ENCODE data around the gene TAF1B. TPM values are rescaled to one million over a fixed set of nuclear protein-coding genes. Genes with fewer than 3 reads are reported as not detected.

TAF1B gene
- total RNA-seq, 1 donor from 2014 or later, result 19.5 TPM

DNA sequence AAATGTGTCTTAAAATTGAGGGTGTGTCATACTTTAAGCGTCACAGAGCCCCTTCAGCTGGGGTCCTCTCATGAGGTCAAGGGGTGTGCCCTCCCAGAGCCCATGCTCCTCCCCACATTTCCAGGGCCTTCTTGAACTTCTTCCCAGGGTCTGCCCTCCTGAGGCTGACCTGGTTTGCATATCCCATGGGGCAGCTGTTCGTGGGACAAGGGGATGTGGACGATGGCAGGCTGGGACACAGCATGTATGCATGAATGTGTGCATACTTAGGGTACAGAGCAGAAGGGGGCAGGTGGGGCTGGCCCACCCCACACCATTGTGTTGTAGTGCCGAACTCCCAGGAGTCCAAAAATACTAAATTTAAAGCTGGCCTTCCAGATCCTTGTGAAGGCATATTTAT lies 46.2 kb upstream of the TAF1B start:
- DNase-seq (no peak), ATAC-seq (no peak)
- no peaks in the 10 kb centered on the region for H3K9me3 ChIP-seq
- TF ChIP-seq, protein P1, sequence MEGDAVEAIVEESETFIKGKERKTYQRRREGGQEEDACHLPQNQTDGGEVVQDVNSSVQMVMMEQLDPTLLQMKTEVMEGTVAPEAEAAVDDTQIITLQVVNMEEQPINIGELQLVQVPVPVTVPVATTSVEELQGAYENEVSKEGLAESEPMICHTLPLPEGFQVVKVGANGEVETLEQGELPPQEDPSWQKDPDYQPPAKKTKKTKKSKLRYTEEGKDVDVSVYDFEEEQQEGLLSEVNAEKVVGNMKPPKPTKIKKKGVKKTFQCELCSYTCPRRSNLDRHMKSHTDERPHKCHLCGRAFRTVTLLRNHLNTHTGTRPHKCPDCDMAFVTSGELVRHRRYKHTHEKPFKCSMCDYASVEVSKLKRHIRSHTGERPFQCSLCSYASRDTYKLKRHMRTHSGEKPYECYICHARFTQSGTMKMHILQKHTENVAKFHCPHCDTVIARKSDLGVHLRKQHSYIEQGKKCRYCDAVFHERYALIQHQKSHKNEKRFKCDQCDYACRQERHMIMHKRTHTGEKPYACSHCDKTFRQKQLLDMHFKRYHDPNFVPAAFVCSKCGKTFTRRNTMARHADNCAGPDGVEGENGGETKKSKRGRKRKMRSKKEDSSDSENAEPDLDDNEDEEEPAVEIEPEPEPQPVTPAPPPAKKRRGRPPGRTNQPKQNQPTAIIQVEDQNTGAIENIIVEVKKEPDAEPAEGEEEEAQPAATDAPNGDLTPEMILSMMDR (IDR thresholded peaks at IDR 0.05), result no peak
- intact Hi-C loops (cut with DNase I), result no loop called here
- H3K36me3 ChIP-seq, result no peaks in the 10 kb centered on the region
- H3K4me1 ChIP-seq, result peaks cover 13% of the 10 kb centered on the region
- H3K27me3 ChIP-seq, result no peaks in the 10 kb centered on the region
- no peak overlapping the region for H3K4me3 ChIP-seq
- H3K27ac ChIP-seq, result no peak overlapping the region

DNA sequence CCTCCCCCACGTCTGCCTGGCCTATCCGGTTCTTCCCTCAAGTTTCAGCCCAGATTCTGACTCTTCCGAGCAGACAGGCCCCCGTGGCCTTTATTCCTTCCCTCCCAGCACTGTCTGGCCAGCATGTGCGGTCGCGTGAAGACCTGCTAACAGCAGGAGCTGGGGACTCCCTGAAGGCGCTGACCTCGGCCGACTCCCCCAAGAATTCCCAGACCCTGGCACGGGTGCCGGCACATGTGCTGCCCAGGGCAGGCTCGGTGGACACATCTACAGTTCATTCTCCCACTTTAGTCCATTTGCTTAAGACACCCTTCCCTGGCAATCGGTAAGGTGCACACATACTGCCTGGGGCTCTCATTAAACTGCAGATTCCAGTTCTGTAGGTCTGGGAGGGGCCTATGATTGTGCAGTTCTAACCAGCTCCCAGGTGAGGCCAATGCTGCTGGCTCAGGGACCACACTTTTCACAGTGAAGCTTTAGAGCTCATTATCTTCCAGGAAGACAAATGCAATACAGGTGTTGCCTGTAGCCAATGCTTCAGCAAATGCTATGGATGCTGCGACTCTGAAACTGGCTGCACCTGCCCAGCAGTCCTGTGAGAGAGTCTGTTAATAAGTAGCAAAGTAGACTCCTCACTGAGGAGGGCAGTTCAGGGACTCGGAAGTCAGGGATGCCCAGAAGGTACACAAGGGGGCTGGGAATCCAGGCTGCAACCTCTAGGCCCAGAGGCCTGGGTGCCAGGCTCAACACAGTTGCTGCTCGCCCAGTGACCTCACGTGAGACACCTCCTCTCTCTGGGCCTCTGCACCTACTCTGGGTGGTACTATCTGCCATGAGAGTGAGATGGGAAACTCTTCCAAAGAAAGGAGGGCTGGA lies 45.4 kb upstream of the TAF1B start:
- Histone ChIP-seq H3K36me3 (no peaks in the 10 kb centered on the region), H3K4me3 (no peak overlapping the region), H3K9me3 (no peaks in the 10 kb centered on the region), H3K27ac (no peak overlapping the region), H3K4me1 (peaks cover 13% of the 10 kb centered on the region), H3K27me3 (no peaks in the 10 kb centered on the region)
- TF ChIP-seq, protein P1 (IDR thresholded peaks at IDR 0.05), result no peak
- DNase-seq (no peak), ATAC-seq (no peak)
- intact Hi-C loops (cut with DNase I), result no loop called here

DNA sequence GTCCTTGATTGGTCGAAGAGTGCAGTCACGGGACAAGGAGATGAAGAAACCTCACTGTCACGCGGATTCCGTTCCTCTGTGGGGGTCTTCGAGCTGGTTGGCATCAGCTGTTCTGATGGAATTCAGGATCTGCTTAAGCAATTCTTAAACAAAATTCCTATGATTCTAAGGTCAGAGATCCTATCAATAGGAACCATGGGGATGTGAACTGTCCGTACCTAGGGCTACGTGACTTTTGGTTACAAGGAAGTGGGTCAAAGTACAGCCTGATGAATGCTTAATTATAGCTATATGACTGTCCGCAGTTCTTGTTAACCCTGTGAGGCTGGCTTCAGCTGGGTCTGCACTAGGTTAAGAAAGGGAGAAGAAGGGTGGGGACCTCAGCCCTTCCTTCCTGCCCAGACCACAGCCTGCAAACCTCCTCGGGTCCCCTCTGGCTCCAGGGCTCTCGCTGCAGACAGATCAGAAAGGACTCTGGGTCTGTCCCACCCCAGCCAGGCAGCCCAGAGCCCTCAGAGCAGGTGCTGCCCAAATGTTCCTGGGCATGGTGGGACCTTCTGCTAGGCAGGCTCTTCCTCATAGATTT lies 44.2 kb upstream of the TAF1B start:
- ATAC-seq (no peak), DNase-seq (no peak)
- Histone ChIP-seq H3K27ac (no peak overlapping the region), H3K4me3 (no peak overlapping the region), H3K4me1 (peaks cover 13% of the 10 kb centered on the region), H3K27me3 (no peaks in the 10 kb centered on the region), H3K36me3 (no peaks in the 10 kb centered on the region), H3K9me3 (no peaks in the 10 kb centered on the region)
- TF ChIP-seq, protein P1 (IDR thresholded peaks at IDR 0.05), result no peak
- intact Hi-C loops (cut with DNase I), result no loop called here

DNA sequence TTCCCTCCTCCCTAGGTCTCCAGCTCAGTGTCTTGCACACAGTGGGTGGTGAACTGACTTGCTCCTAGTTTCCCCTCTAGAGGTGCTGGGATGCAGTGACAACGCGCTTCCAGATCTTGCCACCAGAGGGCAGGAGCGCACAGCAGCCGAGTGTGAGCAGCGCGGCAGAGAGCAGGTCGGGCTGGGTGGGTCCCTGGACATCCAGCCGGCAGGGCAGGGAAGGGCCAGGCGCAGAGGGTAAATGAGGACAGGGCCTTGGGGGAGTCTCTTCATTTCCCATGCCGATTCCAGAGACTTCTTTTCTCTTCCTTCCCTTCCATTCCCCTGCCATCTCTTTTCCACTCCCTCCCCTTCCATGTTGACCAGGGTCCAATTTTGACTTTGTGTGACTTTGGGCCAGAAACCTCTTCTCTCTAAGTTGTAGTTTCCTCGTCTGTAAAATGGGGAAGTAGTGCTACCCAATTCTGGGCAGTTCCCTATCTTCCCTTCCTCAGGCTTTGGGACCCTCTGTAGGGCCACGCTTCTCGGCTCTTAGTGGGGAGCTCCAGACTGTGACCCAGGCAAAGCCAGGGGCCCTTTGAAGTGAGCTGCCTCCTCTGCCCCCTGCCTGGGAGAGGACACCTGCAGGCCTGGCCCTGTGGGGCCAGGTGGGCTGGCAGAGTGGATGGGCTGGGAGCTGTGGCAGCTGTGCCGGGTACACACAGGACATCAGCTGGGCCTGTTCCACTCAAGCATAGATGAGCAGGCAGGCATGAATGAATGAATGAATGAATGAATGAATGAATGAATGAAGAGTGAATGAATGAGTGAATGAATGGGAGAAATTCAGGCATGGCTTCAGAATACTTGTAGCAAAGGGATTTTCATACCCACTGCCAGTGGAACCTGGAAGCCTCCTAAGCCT lies 43.3 kb upstream of the TAF1B start:
- H3K4me1 ChIP-seq, result peaks cover 13% of the 10 kb centered on the region
- ATAC-seq (peak; percentile 91), DNase-seq (peak; percentile 93)
- intact Hi-C loops (cut with DNase I), result no loop called here
- TF ChIP-seq, protein P1 (IDR thresholded peaks at IDR 0.05), result peak; percentile 98
- H3K9me3 ChIP-seq, result no peaks in the 10 kb centered on the region
- no peak overlapping the region for H3K4me3 ChIP-seq
- no peaks in the 10 kb centered on the region for H3K27me3 ChIP-seq
- H3K36me3 ChIP-seq, result no peaks in the 10 kb centered on the region
- no peak overlapping the region for H3K27ac ChIP-seq

DNA sequence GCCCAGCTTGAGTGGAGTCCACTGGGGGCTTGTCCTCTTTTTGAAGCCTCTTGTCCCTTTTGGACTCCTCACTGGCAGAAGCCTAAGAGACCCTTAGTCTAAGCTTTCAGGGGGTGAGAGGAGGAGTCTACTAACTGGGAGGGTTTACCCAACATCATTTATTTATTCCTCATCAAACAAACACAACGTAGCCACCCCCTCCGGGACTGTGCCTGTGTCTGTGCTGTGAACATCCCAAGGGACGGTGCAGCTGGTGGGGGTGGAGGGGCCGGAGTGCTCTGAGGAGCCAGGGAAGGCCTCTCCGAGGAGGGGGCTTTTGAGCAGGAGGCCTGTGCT lies 42.7 kb upstream of the TAF1B start:
- TF ChIP-seq, protein P1 (IDR thresholded peaks at IDR 0.05), result no peak
- Histone ChIP-seq H3K27me3 (no peaks in the 10 kb centered on the region), H3K27ac (no peak overlapping the region), H3K4me1 (peaks cover 13% of the 10 kb centered on the region), H3K36me3 (no peaks in the 10 kb centered on the region), H3K4me3 (no peak overlapping the region), H3K9me3 (no peaks in the 10 kb centered on the region)
- DNase-seq (no peak), ATAC-seq (no peak)
- intact Hi-C loops (cut with DNase I), result no loop called here
